Stimulated activated CD4-positive, alpha-beta T cell treated with anti-CD3 and anti-CD28 coated beads, TNF-alpha, amount 100 ng/mL, for 4 hours (primary cell): ENCODE results near the gene FOXP1.
"Not testable (repeated sequence)": the region's sequence is repeated elsewhere in the genome, so short reads cannot be mapped to it uniquely, and the experiment has no call there.

Experiments used
- DNase-seq, 3 experiments: peaks; one replicate each; pipeline ENCODE4 v3.0.0-alpha.2; 2020; ENCODE audit warnings: low read depth in 3 of 3

The FOXP1 gene

DNA sequence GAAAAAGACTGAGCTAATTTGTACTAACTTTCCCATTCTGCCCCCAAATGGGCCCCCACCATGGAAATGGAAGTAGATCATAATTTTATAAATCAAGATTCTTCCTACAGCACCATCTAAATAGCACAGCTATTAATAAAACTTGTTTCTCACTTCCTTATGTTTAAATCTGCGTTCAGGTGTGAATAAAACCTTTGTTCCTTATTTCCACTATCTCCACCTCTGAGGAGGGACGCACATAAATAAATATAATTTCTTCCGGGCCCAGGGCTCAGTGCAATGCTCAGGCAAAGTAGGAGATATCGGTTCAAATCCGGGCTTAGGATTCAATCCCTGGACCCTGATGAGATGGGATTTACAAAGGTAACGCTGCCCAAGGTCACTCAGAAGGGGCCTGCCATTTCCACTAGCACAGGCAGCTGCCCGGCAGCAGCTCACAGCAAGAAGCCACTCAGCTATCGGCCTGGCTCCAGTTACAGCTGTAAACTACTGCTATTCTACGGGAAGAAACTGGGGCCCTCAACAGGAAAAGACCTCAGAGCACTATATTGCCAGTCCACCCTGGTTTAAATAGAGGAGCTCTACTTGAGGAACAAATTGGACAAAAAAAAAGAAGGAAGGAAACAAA, 52.5 kb downstream of the FOXP1 start:
- no peak for DNase-seq

DNA sequence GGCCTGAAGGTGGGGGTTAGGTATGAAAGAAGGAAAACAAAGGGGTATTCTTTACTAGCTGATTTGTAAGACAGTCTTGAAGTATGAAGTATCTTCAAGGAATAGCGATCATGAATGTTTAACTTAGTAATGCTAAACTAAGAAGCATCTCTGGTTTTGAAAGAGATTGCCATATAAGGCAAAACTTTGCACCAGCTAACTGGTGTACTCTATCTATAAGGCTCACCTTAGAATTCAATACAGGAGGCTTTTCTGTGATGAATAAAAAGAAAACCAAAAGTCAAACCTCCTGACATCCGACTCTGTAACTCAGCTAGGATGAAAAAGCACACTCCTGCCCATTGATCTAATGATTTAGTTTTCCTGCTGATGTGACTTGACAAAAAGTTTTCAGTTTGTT, 54.7 kb downstream of the FOXP1 start:
- DNase-seq: no peak

DNA sequence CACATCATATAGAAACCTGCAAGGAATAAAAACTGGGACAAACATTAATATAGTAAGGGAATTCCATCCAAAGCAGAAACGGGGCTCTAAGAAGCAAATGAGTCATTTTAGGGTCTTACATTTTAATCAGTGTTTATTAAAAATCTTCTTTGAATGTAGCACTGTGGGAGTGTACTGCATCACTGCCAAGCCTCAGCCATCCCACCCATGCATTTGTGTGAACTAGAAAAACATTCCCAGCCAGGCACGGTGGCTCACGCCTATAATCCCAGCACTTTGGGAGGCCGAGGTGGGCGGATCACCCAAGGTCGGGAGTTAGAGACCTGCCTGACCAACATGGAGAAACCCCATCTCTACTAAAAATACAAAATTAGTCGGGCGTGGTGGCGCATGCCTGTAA, 57.1 kb downstream of the FOXP1 start:
- not testable (repeated sequence) for DNase-seq

DNA sequence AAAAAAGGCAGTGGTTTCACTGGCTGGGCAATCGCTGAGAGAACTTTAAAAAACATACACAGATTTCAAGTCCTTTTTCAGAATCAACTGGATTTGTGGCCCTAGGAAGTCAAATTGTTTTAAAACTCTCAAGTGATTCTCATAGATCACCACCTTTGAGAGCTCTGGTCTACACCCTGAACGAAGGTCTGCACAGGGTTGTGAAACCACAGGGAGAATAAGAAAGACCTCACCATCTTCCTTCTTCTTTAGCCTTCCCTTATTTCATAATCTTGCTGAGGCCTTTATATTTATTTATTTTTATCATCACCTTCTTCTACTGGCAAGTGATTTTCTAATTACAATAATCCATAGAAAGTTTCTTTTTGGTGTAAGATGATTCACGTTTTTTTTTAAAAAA, 58.1 kb downstream of the FOXP1 start:
- DNase-seq: no peak

DNA sequence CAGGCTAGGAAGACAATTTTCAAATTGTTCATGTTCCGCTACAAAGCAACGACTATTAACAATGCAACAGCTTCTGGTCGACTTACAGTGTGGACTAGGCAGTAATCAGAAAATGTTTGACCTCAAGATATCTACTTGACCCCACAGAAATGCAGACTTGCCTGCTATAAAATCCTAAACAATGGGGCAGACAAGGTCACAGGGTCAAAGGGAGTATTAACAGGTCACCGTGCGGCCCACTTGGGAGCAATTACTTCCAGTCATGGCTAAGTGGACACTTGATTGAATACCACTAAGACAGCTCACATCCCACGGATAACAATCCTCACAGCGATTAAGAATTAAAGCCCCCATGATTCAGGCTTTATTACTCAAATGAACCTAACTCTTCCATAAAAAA, 58.9 kb downstream of the FOXP1 start:
- DNase-seq: no peak

DNA sequence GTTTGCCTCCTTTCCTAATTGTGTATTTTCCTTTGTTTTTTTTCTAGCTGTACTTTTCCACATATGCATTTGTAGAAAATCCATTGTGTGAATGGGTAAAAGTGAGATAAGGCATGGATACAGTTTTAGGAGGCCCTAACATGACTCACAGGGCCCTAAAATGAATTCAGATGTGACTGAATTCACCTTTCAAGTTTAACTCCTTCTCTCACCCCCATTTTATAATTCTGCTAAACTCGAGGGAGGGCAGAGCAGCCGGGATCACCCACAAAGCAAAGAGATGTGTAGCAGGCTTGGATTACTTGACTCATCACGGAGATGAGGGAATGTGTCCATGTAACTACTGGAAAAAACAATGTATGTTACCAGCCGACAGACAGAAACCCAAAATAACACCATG, 59.9 kb downstream of the FOXP1 start:
- no peak for DNase-seq

DNA sequence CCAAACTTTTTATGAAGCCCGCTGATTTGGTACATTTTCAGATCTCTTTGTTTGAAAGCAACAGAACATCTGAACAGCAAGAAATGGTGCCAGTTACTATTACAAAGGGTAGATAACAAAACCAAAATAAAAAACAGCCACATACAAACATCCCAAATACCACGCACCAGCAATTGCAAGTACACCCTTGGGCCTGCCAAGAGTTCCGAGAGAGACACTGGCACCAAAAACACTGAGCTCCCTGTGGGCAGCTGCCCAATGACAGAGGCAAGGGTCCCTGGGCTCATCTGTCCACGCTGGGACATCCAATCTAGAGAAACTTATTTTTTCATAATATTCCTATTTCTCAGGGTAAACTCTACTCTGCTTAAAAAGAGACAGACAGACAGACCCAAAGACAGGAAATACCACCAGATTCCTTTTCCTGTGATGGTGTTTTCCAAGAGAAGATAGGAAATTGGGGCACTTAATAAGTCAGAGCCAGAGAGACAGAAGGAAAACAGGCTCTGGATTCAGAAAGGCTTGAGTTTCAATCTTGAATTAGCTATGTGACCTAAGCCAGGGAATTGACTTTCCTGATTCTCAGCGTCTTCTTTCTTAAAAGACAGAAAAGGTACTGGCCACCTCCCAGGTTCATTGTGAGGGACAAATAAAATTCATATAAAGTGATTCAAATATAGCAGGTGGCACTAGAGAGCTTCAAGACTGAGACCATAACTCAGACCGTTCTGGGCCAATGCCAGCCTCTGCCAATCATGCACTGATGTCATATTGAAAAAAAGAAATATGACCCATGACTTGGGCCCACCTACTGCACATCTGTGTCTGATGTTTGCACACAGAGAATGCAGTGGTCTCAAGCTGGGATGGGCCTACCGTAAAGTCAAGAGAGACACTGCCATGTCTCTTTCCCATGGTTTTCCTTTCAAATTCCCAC, 61.3 kb downstream of the FOXP1 start:
- DNase-seq: no peak

DNA sequence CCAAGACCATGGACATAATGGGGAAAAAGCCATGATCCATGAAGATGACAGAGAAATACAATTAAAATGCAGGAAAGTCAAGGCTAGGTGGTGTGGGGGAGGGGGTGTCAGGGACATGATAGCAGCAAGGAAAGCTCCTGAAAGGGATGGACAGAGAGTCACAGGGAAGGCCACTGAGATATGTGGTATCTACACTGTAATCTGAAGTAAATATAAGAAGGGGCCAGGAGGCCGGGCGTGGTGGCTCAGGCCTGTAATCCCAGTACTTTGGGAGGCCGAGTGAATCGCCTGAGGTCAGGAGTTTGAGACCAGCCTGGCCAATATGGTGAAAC, 62.5 kb downstream of the FOXP1 start:
- DNase-seq: no peak

DNA sequence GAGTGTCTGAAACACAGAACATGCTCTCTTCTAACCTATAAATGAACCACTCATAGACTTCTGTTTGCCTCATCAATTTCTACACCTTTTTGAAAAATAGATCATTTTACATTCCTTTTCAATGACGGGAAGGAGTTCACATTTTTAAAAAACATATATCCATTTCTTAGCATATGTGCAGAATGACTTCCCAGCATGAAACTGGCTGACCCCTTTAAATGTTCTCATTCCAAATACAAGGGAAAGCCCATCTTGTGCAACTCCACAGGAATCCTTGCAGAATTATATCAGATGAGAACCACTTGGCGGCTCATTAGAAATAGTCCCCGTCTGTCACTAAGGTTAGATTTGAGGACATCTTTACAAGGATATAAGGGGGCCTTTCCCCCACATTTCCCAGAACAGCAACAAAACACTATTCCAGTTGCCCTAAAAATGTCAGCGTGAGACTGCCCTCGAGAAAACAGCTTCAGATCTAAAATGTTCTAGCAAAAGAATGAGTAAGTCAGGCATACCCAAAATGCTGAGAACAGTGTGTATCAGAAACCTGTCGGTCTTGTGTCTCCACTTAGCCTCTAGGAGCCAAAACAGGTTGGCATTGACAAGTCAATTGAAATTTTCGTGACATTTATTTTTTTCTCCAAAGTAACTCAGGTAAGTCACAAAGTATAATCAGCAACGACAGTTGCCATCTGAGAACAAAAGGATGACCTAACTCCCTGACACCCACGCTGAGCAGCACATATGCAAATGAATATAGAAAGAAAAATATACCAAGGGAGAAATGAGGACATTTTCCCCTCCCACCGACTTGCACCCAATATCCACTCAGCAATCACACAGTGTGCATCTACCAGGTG, 63.1 kb downstream of the FOXP1 start:
- no peak for DNase-seq

DNA sequence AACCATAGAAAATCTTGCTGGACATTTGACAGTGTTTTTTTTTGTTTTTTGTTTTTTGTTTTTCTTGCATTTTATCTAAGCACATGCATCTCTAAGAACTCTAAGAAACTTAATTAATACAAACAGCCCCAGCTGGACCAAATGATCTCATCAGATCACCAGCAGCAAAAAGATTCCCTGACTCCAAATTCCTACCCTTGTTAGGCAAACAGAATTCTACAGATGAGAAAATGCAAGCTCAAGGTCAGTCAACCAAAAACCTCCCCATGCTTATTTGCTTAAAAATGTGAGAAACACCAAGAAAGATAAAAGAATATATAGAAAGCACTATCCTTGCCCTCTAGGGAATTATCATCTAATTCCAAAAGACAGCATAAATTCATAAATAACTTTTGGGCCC, 65.4 kb downstream of the FOXP1 start:
- DNase-seq: no peak

DNA sequence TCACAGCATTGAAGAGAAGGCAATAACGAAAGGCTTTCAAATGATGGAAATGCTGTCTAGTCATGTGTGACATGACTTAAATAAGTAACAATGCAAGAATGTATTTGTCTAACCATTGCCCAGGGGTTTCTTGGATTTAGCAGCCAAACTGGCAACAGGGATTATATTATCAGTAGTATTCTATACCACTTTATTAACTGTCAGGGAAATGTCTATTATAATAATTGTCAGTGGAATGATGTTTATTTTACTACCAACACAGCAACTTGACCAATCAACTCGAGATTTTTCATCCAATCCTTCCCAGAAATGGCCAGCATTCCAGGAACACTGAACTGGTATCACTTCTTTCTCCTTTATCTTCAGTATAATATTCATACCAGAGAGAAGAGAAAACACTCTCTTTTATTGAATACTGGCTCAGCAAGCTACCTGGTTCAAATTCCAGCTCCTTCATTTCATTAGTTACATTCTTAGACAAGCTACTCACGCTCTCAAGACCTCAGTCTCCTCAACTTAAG, 66.2 kb downstream of the FOXP1 start:
- DNase-seq: no peak

DNA sequence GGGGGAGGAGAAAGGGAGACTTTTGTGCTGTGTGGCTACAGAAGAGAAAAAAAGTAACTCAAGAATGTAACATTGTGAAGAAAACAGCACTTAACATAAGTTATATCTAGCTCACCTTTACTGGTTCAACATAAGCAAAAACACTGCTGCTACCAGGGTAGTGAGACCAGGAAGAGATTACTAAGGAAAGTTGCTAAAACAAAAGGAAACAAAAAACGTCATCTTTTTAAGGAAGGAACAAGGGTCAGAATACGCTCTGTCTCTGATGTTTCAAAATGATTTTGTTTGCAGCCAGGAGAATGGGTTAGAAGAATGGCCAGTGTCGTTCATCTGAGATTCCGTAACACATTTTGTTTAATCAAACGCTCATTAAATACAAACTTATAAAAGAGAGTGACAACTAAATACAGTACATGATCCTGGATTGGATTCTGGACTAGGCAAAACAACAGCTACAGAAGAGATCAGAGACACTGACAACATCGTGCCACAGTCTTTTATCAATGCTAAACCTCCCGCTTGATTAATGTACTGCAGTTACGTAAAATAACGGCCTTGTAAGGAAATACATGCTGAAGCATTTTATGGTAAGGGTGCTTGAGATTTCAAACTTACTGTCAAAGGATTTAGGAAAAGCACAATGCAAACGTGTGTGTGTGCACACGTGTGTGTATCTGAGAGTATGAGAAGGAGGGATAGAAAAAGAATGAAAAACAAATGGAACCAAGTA, 67.7 kb downstream of the FOXP1 start:
- no peak for DNase-seq

DNA sequence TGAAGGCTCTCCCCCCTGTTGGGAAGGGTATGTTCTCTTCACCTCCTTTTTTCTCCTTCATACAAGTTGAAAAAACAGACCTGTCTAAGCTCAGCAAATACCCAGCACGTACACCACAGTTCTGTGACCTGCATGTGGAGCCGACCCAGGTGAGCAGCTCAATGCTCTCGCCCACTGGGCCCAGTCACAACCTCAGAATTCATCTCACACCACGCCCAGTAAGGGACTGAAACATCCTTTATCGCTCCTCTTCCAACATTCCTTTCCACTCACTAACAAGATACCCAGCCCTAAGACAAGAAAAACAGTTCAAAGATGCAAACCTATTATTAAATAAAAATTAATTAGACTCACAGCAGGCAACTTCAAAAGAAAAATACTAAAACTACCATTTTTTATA, 68.9 kb downstream of the FOXP1 start:
- DNase-seq: no peak

DNA sequence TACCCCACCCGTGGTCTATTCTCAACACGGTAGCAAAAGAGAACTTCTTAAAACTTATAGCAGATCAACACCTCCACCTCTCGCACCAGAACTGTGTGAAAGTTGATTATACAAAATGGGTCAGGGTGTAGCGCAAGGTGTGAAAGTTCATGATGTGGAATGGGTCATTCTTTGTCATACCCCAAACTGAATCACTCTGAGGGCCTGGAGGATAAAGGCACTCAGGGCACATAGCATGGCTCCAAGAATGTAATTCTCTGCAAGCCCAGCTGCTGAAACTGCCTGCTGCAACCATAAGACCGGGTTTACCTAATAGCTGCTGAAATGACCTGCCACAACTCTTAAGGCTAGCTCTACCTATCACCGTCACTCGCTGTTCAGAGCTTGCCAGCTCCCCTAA, 70.0 kb downstream of the FOXP1 start:
- DNase-seq: no peak

DNA sequence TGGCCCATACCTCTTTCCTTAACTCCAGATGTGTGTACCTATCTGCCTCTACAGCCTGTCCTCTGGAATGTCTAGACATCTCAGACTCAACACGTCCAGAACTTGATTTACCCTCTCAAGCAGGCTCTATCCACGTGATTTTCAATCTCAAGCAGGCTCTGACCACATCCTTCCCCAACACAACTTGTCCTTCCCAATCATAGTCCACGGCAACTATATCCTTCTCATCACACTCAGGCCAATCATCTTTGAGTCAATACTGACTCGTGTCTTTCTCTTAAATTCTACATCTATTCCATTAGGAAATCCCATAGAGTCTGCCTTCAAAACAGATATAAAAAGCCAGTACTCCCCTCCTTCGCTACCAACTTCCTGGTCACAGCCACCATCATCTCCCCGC, 70.4 kb downstream of the FOXP1 start:
- no peak for DNase-seq

DNA sequence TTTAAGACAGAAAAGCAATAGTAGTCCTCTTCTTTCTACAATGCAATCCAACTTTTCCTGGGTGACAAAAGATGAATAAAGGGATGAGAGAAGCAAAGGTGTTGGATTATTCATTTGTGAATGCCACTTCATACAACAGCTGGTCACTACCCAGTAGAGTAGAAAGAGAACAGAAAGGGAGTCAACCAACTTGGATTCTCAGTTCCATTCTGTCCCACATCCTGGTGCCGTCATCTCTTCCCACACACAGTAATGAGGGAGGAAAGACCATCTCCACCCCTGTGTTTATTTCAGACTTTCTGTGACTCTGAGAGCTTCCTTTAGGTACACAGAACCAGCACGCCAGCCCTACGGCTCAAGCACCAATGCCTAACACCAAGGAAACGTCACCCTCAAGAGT, 71.0 kb downstream of the FOXP1 start:
- no peak for DNase-seq

DNA sequence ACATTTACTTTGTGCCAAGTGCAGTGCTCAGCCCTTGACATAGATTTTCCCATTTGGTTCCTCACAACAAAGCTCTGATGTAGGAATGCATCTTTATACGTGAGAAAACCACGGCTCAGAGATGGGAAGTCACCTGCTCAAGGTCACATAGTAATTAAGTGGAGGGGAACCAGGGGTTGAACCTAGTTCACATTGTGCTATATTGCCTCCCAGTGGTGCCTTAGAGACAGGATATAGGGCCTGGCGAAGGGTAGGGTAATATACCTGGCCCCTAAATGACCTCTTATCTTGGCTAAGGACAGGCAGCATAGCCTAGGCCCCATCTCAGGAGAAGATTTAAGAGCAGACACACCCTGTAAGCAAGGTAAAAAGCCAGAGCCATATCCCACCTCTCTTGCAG, 71.5 kb downstream of the FOXP1 start:
- peak in 2 of 3 experiments; percentile 20 to 33 for DNase-seq

DNA sequence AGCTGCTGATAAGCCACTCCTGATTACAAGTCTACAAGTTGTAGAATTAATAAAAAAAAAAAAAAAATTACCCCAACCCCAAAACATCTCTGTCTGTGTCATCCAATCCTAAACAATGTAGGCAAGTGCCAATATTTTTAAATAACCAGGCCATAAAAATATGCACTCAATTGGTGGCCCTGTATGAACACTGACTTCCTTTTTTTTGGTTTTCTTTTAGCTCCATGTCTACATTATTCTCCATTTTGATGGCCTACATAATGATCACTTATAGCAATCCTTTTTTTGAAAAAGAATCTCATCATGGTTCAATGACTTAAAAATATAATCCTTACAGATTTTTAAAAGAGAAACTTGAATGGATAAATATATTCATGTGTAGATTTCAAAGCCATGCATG, 72.1 kb downstream of the FOXP1 start:
- DNase-seq: no peak

DNA sequence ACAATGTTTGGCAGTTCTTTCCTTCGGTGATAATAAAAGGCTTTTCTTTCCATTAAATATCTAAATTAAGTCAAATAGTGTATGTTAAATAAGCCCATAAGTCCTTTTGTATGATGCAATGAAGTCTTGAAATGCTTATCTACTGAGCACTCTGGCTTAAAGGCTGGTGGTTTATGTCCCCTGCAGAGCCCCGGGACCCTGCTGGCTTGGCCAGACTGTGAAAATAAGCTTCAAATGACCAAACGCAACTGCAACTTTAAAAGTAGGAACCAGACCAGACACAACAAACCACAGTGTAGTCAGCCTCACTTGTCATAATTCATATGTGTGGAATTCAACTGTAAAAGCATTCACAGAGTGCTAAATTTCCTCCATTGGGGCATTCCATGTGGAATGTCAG, 72.5 kb downstream of the FOXP1 start:
- DNase-seq: no peak

DNA sequence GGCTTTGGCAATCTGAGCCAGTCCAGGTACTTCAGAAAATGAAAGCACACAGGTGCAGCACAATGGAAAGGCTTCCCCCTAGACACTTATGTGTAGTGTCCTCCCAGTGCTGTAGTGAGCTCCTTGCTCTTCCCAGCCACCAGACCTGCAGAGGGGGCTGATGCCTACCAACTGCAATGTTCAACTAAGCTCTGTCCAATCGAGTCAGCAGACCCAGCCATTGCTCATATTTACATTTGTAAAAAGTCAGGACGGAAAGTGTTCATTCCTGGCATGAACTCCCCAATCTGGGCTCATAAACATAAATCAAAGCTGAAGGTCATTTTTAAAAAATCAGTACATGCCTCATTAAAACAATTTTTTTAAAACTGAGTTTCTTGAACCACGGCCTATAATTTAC, 73.0 kb downstream of the FOXP1 start:
- DNase-seq: no peak

DNA sequence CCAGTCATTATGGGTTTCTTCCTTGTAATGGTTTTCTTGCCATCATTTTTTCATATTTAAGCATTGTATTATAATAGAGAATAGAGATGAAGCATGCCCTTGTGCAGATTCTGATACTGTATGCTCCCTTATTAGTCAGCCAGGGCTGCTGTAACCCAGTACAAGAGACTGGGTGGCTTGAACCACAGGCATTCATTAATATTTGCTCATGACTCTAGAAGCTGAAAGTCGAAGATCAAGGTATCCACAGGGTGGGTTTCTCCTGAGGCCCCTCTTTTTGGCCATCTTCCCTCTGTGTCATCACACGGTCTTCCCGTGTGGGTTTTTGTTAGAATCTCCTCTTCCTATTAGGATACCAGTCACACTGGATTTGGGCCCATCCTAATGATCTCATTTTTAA, 74.5 kb downstream of the FOXP1 start:
- no peak for DNase-seq
